NB4 (cell line): Measurements from ENCODE around the gene TBC1D1.
A peak's percentile ranks its signal among the peaks of the same experiment; 100 is the strongest.

Experiments used
- DNase-seq: peaks from one replicate; pipeline ENCODE4 v3.0.0; 2010; ENCODE audit warnings: low read depth
- H3K4me3 ChIP-seq: one replicate; pipeline ENCODE4 v1.5.1; 2011; ENCODE audit warnings: mild to moderate bottlenecking, low read depth, low read length, moderate library complexity
- CTCF ChIP-seq: IDR thresholded peaks from one replicate; pipeline ENCODE4 v1.5.1; 2012; ENCODE audit warnings: low read depth, low read length
- MAX ChIP-seq: IDR thresholded peaks from 2 replicates; pipeline ENCODE4 v1.6.1; 2011; ENCODE audit warnings: low read depth, low read length
- MYC ChIP-seq: IDR thresholded peaks from 2 replicates; pipeline ENCODE4 v1.6.1; 2011; ENCODE audit warnings: low read depth, low read length
- POLR2A ChIP-seq: IDR thresholded peaks from 2 replicates; pipeline ENCODE4 v1.6.1; 2011; ENCODE audit warnings: mild to moderate bottlenecking; ENCODE audit not compliant: insufficient read length; ENCODE audit errors: extremely low read depth

TBC1D1 gene

GRCh38 chr4:37936889-37937498 lies 46.1 kb downstream of the TBC1D1 start:
- H3K4me3 ChIP-seq = no peak overlapping the region
- DNase-seq = peak; percentile 33
- TF ChIP-seq MYC = no peak
- no peak for TF ChIP-seq CTCF
- no peak for TF ChIP-seq MAX
- no peak for TF ChIP-seq POLR2A

- H3K4me3 ChIP-seq = no peak overlapping the region
- DNase-seq = no peak
- TF ChIP-seq CTCF (no peak), MYC (no peak), POLR2A (no peak), MAX (no peak)
Measured at GRCh38 chr4:37938208-37938607, 47.3 kb downstream of the TBC1D1 start.

- no peak overlapping the region for H3K4me3 ChIP-seq
- peak; percentile 78 for DNase-seq
Measured at GRCh38 chr4:37946503-37947179, 55.8 kb downstream of the TBC1D1 start.

GRCh38 chr4:37948542-37948941 lies 57.7 kb downstream of the TBC1D1 start:
- TF ChIP-seq MYC (no peak), POLR2A (no peak), MAX (no peak), CTCF (no peak)
- no peak overlapping the region for H3K4me3 ChIP-seq
- peak; percentile 29 for DNase-seq

More at GRCh38 chr4:37946503-37947179, 55.8 kb downstream of the TBC1D1 start:
- TF ChIP-seq CTCF = no peak
- no peak for TF ChIP-seq MAX
- no peak for TF ChIP-seq MYC
- no peak for TF ChIP-seq POLR2A

GRCh38 chr4:37949636-37950426 lies 58.9 kb downstream of the TBC1D1 start:
- DNase-seq = no peak
- H3K4me3 ChIP-seq = no peak overlapping the region
- TF ChIP-seq MAX (no peak), CTCF (no peak), POLR2A (no peak), MYC (no peak)
